Measurements from ENCODE around the gene RNASEH2B.

Gene RNASEH2B

DNA sequence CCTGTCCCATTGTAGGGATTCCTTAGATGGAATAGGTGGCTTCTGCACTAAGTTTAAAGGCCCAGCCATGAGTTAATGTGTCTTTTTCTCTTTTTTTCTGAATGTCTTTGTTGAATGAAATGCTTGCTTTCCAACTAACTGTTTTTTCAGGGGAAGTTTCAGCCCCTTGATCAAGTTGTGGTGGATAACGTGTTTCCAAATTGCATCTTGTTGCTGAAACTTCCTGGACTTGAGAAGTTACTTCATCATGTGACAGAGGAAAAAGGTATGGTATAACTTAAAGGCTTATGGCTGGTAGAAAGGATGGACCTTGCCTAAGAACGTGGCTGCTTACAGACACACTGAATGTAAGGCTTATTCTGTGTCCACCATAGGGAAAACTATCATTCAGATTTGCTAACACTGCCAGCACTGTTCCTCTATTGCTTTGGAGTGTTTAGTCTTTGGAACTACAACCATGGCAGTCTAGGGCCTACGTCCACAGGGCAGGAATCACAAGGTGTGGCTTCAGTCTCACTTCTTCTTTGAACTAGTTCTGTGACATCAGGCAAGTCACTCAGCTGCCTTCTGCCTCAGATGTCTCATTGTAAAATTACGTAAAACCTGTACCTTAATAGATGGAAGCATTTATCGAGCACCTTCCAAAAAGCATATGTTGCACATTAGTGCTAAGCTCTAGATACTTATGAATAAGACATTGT is 25.3 kb downstream of the RNASEH2B start:
- no peak overlapping the region for H3K4me3 ChIP-seq (ENCODE audit: low read length)
- TF ChIP-seq, protein P1, sequence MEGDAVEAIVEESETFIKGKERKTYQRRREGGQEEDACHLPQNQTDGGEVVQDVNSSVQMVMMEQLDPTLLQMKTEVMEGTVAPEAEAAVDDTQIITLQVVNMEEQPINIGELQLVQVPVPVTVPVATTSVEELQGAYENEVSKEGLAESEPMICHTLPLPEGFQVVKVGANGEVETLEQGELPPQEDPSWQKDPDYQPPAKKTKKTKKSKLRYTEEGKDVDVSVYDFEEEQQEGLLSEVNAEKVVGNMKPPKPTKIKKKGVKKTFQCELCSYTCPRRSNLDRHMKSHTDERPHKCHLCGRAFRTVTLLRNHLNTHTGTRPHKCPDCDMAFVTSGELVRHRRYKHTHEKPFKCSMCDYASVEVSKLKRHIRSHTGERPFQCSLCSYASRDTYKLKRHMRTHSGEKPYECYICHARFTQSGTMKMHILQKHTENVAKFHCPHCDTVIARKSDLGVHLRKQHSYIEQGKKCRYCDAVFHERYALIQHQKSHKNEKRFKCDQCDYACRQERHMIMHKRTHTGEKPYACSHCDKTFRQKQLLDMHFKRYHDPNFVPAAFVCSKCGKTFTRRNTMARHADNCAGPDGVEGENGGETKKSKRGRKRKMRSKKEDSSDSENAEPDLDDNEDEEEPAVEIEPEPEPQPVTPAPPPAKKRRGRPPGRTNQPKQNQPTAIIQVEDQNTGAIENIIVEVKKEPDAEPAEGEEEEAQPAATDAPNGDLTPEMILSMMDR (conservative IDR thresholded peaks at IDR 0.05; ENCODE audit: low read depth, low read length), result no peak
- DNase-seq (ENCODE audit: low read depth), result no peak

DNA sequence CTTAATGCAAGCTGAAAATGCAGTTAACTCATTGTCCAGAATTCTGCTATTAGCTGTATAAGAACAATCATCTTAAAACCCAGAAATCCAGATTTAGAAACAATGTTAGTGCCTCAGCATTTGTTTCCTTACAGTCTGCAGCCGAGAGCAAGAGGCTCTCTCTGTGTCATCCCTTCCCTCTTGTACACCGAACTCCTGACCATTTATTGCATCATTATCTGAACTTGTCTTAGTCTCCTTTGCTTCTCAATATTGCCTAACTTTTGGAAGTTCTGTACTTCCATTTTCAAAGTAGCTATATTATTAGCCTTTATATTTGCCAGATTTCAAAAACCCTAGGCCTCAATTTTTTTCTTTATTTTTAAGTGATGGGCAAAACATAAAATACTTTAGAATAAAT is 27.1 kb downstream of the RNASEH2B start:
- TF ChIP-seq, protein P1 (conservative IDR thresholded peaks at IDR 0.05; ENCODE audit: low read depth, low read length), result no peak
- no peak for DNase-seq (ENCODE audit: low read depth)
- H3K4me3 ChIP-seq (ENCODE audit: low read length), result no peak overlapping the region

DNA sequence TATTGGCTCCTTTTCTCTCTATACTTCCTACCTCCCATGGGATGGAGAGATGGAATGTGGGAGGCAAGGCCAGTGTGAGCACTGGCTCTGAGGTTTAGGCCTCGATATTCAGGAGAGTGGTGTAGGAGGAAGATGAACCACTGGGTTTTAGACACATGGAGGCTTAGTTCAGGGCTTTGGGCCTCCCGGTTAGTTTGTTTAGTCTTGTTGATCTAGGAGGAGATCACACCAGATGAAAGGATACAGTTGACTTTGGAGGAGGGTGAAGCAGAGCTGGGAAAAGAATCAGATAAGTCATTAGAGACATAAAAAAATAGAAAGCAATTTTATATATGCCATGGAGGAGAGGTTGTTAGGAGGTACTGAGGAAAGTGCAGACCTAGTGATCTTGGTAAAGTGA is 30.9 kb downstream of the RNASEH2B start:
- no peak for DNase-seq (ENCODE audit: low read depth)
- H3K4me3 ChIP-seq (ENCODE audit: low read length), result no peak overlapping the region
- TF ChIP-seq, protein P1 (conservative IDR thresholded peaks at IDR 0.05; ENCODE audit: low read depth, low read length), result no peak

GRCh38 chr13:50941146-50941545 is 31.6 kb downstream of the RNASEH2B start:
- TF ChIP-seq, protein P1 (conservative IDR thresholded peaks at IDR 0.05; ENCODE audit: low read depth, low read length), result no peak
- DNase-seq (ENCODE audit: low read depth), result no peak
- no peak overlapping the region for H3K4me3 ChIP-seq (ENCODE audit: low read length)

DNA sequence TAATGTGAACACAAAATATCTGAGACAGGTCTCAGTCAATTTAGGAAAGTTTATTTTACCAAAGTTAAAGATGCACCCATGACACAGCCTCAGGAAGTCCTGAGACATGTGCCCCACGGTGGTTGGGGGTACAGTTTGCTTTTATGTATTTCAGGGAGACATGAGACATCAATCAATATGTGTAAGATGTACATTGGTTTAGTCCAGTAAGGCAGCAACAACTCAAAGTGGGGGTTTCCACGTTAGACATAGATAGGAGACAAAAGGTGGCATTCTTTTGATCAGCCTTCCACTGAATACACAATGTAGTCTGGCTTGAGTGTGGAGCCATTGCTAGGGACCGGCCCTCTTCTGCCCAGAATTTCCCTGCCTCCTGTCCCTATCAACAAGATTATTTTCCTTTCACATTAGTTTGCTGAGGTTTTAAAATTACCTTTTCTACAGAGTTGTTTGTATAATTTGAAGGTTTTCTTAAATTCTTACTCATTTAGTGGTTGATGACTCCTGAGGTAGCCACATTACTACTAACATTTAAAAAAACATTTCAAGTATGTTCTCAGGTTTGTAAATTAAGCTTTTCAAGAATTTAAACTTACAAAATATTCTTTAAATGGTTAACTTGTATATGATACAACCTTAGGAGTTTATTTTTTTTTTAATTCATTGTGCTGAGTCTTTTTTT is 33.2 kb downstream of the RNASEH2B start:
- DNase-seq (ENCODE audit: low read depth), result no peak
- TF ChIP-seq, protein P1 (conservative IDR thresholded peaks at IDR 0.05; ENCODE audit: low read depth, low read length), result no peak
- H3K4me3 ChIP-seq (ENCODE audit: low read length), result no peak overlapping the region

GRCh38 chr13:50945669-50946068 is 36.1 kb downstream of the RNASEH2B start:
- no peak for DNase-seq (ENCODE audit: low read depth)
- TF ChIP-seq, protein P1 (conservative IDR thresholded peaks at IDR 0.05; ENCODE audit: low read depth, low read length), result no peak
- no peak overlapping the region for H3K4me3 ChIP-seq (ENCODE audit: low read length)

GRCh38 chr13:50948601-50949000 is 39.0 kb downstream of the RNASEH2B start:
- TF ChIP-seq, protein P1 (conservative IDR thresholded peaks at IDR 0.05; ENCODE audit: low read depth, low read length), result no peak
- no peak overlapping the region for H3K4me3 ChIP-seq (ENCODE audit: low read length)
- DNase-seq (ENCODE audit: low read depth), result no peak
